NCI-H1436 treated with DMSO at 0.1 percent for 48 hours (cell line): ENCODE results near the gene TSEN2.
"Not testable (repeated sequence)": the region's sequence is repeated elsewhere in the genome, so short reads cannot be mapped to it uniquely, and the experiment has no call there.

Experiments
- DNase-seq: peaks from one replicate; lab custom pipeline; 2025; lab: John Stamatoyannopoulos, UW

The TSEN2 gene

DNA sequence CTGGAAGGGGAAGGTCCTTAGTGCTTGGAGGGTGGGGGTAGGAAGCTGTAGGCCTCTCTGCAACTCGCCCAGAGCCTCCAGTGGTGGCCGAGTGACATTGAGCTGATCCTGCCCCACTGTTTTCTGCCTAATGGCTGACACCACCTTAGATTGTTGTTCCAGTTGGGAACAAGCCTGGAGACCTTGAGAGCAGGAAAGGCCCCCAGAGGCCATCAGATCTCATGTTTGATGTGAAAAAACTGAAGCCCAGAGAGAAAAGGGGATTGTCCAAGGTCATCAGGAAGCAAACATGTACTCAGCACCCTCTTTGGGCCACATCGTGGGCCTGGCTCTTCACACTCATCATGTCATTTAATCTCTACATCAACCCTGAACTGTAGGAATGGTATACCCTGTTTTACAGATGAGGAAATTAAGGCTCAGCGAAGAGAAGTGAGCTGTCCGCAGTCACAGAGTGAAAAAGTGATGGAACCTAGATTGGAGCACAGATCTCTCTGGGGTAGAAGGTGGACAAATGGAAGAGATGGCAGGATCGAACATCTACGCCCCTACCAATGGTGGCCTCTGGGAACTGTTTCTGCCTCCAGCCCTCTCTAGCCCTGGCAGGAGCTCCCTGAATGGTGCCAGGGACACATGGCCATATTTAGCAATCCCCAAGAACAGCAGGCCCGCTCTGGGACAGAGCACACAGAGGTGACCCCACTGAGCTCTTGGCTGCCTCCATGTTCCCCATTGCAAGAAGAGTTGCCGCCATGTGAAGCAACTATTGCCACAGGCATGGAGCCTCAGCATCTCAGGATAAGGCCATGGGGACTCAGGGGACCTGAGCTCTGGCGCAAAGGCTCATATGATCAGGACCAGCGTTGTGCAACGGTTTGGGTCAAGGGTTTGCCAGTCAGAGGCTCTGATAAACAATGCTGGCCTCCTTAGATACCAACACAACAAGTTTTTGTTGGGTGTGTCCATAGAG lies 31.6 kb upstream of the TSEN2 start:
- DNase-seq: no peak

DNA sequence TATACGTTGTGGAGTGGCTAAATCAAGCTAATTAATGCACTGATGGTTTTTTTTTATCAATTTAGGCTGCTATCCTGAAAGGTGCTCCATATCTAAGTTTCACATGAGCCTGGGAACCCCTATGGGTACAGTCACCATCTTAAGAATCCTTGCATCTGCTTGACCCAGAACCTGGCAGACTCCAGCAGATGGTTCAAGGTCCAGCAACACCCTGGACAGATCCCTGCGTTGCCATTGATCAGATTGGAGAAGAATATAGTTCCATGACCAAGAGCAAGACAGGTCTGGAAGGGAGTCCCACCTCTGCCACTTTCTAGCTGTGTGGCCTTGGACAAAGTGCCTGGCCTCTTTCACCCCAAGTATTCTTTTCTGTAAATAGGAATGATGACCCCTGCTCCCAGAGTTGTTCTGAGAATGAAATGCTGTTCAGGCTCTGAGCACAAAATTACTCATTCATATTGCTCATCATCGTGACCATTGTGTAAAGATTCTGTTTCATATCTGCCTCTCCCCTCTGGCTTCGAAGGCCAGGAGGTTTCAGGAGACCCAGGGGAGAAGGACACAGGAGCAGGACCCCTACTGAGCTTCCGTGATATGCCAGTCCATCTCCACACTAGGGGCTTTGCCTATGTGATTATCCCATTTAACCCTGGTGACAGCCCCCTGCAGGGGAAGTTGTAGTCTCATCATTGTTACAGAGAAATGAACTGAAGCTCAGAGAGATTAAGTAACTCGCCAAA lies 30.0 kb upstream of the TSEN2 start:
- no peak for DNase-seq

DNA sequence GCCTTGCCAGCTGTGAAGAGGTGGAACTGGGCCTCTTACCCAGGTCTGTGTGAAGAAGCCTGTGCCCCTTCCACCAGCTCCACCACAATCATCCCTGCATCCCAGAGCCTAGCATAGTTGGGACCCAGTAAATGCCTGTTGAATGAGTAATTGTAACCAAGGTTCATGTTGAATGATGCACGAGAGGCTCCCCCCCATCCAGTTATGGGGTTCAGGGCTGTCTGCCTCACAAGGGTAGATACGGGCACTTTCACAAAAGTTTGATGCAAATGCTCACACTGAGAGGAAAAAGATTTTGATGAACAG lies 29.5 kb upstream of the TSEN2 start:
- no peak for DNase-seq

- no peak for DNase-seq
Observed at GRCh38 chr3:12455740-12456139, 28.5 kb upstream of the TSEN2 start.

GRCh38 chr3:12456441-12456840 lies 27.8 kb upstream of the TSEN2 start:
- no peak for DNase-seq

GRCh38 chr3:12457380-12457779 lies 26.9 kb upstream of the TSEN2 start:
- not testable (repeated sequence) for DNase-seq

- no peak for DNase-seq
Observed at GRCh38 chr3:12458901-12459300, 25.4 kb upstream of the TSEN2 start.

DNA sequence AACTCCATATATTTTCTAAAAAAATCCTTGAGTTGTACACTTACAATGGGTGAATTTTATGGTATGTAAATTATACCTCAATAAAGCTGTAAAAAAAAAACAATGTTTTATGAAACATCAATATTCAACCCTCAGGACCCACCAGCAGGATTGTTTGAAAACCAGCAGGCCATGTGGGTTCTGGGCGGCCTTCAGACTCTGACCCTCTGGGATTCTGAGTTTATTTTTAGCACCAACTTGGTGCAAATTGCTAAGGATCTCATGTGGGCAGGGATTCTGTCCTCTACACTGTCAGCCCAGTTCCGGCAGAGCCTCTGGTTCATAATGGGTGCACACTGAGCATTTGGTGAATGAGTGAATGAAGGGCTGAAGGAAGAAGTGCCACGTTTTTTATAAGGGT lies 24.2 kb upstream of the TSEN2 start:
- DNase-seq: no peak

DNA sequence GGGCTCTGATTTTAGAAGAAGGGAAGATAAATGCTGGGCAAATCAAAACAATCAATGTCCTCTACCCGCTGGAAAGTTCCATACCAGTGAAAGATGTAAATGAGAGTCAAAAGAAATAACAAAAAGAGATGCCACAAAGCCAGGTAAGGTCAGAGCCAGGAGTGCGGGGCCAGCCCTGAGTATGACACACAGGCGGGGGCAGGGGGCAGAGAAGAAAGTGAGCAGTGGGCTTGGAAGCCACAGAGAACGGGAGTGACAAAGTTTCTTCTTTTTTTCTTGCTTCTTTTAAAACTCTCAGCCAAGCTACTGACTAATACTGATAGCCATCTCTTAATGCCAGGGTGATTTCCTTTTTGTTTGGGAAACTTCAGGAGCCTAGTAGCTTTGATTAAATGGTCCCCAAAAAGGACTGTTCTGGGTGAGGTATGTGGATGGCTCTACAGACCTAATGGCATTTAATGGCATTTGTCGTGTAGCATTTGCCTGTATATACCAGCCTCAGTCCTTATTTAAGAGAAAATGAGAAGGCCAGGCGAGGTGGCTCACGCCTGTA lies 23.1 kb upstream of the TSEN2 start:
- no peak for DNase-seq

DNA sequence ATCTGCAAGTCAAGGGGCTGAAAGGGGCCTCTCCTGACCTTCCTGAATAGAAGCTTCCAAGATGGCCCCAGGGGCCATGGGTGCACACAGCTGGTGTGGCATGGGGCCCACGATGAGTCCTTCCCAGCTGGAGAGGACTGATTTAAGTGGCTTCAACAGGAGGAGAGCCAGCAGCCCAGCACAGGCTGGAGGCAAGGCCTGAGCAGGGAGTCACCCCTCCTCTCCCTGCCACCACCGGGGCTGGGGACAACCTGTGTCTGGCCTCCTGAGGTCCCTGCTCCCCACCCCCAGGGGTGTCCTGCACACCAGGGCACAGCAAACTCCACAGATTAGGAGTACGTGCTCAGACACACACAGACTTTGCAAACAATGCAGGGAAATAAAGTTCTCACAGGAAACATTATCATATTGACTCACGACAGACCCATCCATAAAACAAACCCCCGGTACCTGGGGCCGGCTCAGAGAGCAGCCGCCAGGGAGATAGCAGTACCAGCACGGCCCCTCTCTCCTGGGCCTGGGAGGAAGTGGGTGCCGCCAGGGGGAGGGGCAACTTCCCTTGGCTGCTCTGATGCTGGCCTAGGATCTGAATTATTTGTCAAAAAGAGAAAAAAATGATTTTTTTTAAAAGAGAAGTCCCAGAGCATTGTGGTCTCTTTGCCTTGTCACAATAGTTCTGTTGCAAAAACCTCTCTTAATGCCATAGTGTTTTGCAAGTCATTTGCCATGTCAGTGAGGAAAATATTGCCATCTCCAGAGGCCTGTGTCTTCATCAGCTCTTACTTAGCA lies 21.9 kb upstream of the TSEN2 start:
- DNase-seq: no peak

- no peak for DNase-seq
Observed at GRCh38 chr3:12463686-12464085, 20.6 kb upstream of the TSEN2 start.

GRCh38 chr3:12464181-12464580 lies 20.1 kb upstream of the TSEN2 start:
- no peak for DNase-seq

GRCh38 chr3:12465151-12465835 lies 19.0 kb upstream of the TSEN2 start:
- DNase-seq: no peak

- DNase-seq: no peak
Observed at GRCh38 chr3:12465836-12466225, 18.4 kb upstream of the TSEN2 start.

DNA sequence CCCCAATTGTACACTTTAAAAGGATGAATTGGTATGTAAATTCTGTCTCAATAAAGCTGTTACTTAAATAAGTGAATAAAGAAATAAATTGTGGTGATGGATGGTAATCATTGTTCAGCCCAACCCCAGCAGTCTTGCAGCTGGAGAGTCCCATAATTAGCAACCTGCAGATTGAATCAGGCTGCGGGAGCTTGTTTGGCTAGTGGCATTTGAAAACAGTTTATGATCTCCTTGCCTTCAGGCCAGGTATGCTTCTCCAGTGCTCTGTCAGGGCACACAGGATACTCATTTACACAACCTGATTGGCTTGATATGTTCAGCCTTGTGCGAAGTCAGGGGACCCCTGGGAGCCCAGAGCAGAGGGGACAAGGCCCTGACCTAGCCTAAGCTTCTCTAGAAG lies 16.5 kb upstream of the TSEN2 start:
- no peak for DNase-seq

DNA sequence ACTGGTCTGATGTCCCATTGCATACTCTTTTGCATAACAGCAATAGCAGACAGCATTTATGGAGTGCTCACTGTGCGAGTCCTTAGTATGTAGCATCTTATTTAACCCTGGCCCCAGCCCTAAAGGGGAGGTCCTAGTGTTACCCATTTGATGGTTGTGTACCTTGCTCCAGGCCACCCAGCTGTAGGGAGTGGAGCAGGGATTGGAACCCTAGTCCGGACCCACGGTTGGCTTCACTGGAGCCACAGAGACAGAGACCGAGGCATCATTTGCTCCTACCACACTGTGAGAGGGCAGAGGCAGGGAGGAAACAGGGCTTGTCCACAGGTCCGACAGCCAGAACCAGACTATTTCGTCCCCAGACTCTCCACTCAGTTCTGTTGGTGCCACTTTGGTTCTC lies 16.0 kb upstream of the TSEN2 start:
- DNase-seq: no peak

- DNase-seq: no peak
Observed at GRCh38 chr3:12468757-12469156, 15.5 kb upstream of the TSEN2 start.

- not testable (repeated sequence) for DNase-seq
Observed at GRCh38 chr3:12469222-12469621, 15.1 kb upstream of the TSEN2 start.

DNA sequence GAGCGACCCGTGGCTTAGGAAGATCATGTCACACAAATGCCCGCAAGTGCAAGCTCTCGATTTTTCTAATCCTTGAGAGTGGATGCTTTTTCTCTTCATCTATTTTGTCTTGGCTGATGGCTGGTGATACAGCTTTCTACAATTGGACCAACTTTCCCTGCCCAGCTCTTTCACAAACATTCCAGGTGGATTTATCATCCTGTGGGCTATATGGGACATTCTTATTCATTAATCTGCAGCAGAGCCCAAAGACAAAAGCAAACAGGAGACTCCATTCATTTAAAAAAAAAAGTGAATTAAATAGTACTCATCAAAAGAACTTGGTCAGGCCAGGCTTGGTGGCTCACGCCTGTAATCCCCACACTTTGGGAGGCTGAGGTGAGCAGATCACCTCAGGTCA lies 14.2 kb upstream of the TSEN2 start:
- no peak for DNase-seq

- DNase-seq: no peak
Observed at GRCh38 chr3:12470680-12471079, 13.6 kb upstream of the TSEN2 start.

DNA sequence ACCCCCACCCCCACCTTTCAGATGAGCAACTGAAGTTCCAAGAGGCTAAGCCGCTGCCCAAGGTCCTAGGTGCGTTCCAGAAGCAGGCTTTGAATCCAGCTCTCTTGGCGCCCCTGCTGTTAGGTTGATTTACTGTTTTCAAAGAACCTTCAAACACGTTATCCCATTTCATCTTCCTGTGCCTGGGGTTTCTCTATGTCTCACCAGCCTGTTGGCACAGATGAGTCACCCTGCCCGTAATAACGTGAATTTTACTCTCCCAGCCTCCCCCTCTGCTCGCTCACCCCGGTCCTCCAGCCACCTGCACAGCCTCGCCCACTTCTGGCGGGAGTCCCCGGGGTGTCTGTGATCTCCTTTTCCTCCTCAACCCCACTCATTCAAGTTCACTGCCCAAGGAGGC lies 13.0 kb upstream of the TSEN2 start:
- no peak for DNase-seq
